GM10266 (cell line): Measurements from ENCODE around the gene SLC9A9.

ENCODE experiments used
- DNase-seq: peaks from one replicate; pipeline ENCODE4 v3.0.0; 2012; ENCODE audit errors: extremely low spot score
- TF ChIP-seq, protein P1 (sequence below): IDR thresholded peaks from 2 replicates; pipeline ENCODE4 v1.5.1; 2012; ENCODE audit warnings: mild to moderate bottlenecking, low read depth; ENCODE audit not compliant: control insufficient read depth, insufficient read depth; ENCODE audit errors: missing control alignments

SLC9A9 gene

DNA sequence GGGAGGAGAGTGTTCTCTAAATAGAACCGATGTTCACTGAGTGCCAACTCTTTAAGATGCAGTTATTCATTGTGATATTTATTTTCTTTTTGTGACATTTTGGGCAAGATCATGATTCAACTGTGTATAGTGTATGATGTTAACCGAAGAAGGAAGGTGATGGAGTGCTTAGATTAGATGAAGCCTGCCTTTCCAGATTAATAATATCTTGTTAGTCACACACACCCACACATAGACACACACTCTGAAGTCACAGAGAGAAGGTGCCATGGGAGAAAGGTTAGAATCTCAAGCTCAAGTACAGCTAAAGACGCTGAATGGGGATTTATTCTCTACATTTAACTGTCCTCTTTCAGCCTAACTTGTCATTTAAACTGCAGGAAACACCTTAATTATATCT is 77.0 kb downstream of the SLC9A9 start:
- no peak for DNase-seq
- TF ChIP-seq, protein P1, sequence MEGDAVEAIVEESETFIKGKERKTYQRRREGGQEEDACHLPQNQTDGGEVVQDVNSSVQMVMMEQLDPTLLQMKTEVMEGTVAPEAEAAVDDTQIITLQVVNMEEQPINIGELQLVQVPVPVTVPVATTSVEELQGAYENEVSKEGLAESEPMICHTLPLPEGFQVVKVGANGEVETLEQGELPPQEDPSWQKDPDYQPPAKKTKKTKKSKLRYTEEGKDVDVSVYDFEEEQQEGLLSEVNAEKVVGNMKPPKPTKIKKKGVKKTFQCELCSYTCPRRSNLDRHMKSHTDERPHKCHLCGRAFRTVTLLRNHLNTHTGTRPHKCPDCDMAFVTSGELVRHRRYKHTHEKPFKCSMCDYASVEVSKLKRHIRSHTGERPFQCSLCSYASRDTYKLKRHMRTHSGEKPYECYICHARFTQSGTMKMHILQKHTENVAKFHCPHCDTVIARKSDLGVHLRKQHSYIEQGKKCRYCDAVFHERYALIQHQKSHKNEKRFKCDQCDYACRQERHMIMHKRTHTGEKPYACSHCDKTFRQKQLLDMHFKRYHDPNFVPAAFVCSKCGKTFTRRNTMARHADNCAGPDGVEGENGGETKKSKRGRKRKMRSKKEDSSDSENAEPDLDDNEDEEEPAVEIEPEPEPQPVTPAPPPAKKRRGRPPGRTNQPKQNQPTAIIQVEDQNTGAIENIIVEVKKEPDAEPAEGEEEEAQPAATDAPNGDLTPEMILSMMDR: no peak

DNA sequence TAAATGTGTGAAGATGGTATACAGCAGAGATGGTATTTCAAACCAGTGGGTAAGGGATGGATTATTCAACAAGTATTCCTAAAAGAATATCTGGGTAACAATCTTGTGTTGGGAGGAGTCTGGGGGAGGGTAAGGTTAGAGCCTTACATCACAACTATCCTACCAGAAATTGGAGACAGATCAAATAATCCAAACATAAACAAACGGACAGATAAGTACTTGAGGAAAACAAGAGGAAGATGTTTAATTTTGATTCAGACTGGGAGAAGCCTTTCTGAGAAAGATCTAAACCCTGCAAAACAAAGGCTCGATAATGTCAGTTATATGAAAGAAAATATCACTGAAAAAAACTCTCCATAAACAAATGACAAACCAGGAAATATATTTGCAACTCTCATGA is 77.9 kb downstream of the SLC9A9 start:
- TF ChIP-seq, protein P1: no peak

DNA sequence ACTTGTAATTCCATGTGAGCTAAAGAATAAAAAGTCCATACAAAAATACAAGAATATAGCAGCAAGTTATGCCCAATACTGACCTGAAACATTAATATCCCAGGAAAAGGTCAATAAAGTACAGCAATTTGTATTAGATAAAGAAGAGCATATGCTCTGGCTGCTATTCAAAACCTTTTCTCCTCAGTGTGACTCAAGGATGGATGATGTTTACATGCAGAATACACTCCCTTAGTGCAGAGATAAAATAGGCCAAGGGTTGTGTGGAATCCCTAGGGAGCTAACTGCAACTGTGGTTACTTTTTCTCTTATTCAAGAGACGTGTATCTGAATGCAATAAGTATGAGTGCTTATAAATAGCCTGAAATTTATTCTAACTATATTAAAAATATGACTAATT is 78.7 kb downstream of the SLC9A9 start:
- no peak for DNase-seq

More for the DNA sequence above, 77.9 kb downstream of the SLC9A9 start:
- no peak for DNase-seq

DNA sequence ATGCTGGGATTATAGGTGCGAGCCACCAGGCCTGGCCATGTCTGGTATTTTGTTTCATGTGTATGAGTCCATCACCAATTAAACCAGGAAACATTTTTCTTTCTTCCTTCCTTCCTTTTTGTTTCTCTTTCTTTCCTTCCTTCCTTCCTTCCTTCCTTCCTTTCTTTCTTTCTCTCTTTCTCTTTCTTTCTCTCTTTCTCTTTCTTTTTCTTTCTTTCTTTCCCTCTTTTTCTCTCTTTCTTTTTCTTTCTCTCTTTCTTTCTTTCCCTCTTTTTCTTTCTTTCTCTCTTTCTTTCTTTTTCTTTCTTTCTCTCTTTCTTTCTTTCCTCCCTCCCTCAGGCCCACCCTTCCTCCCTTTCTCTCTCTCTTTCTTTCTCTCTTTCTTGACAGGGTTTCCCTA is 83.4 kb downstream of the SLC9A9 start:
- no peak for DNase-seq
- TF ChIP-seq, protein P1: no peak

More for the DNA sequence above, 78.7 kb downstream of the SLC9A9 start:
- TF ChIP-seq, protein P1: no peak

DNA sequence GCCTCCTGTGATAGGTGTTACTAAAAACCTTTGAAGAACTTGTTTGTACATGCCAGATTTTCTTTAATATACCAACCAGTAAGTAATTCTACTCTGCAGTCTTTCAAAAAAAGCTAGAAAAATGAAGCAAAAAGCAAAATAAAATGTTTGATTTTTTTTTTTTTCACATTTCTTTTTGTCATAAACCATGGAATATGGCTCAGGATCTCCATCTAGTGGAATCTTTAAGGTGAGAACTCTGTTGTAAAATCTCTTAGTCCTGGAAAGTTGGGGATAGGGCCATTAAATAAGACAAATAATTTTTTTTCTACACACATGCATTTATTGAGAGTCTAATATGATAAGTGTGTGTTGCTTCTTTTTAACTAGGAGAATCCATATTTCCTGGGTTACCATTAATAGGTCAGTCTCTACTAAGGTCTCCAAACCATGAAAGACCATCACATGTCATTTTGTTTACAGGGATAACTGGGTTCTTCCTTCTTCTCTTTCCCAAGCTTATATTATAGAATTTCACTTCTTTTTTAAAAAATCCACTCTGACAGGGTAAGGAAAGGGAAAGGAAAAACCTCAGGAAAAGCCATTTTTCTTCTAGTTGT is 84.6 kb downstream of the SLC9A9 start:
- DNase-seq: no peak

DNA sequence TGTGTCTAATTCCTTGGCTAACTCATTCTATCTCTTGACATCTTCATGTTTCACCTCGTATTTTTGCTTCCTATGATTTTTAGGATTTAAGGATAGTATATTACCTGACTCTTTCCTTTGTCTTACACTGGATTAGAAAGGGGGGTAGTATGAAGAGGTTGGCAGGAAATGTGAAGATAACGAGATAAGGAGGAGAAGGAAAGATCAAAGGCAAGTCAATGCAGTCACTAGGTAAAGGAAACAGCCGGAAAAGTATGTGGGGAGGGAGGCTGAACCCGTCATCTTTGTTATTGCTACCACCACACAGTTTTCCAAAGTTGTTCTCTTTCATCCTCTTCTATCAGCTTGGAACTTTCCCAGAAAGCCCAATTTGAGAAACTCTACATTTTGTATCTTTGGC is 90.6 kb downstream of the SLC9A9 start:
- TF ChIP-seq, protein P1: no peak
- DNase-seq: no peak

More for the DNA sequence above, 84.6 kb downstream of the SLC9A9 start:
- TF ChIP-seq, protein P1: peak; percentile 19

DNA sequence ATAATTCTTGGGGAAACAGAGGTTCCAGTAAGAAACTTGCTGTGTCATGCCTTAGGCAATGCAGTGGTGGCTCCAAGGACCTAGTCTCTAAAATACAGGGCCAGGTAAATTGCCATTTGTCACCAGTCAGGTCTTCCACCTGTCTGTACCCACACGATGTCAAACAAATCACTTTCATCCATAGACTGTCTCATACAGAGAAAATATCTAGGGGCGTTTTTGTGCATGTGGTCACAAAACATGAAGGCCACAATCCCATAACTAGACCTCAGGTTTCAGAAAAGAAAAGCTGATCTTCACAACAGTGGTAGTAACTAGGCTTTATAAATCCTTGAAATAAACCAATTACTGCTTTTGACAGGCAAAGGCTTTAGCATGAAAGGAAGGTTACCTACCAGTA is 92.3 kb downstream of the SLC9A9 start:
- TF ChIP-seq, protein P1: no peak
- DNase-seq: no peak
